DMS114 treated with DMSO at 0.1 percent for 48 hours (cell line): ENCODE results near the gene NXPE3.
A peak's percentile ranks its signal among the peaks of the same experiment; 100 is the strongest.

Experiments used
- DNase-seq: peaks from one replicate; lab custom pipeline; 2025; ENCODE audit not compliant: unreplicated experiment; lab: John Stamatoyannopoulos, UW

The NXPE3 gene

DNA sequence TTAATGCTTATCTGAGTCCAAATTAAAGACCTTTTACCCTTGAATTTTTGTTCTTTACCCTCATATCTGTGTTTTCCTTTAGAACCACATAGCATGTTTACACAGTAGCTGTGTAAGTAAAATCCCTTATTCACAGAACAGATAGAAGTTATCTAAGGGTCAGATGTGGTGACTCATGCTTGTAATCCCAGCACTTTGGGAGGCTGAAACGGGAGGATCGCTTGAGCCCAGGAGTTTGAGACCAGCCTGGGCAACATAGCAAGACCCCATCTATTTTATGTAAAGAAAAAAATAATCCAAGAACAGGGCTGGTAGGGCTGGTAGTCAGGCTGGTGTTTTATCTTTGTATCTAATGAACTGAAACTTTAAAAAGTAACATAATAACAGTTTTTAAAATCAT lies 23.2 kb downstream of the NXPE3 start:
- DNase-seq = no peak

GRCh38 chr3:101803173-101803782 lies 24.3 kb downstream of the NXPE3 start:
- peak; percentile 68 for DNase-seq

DNA sequence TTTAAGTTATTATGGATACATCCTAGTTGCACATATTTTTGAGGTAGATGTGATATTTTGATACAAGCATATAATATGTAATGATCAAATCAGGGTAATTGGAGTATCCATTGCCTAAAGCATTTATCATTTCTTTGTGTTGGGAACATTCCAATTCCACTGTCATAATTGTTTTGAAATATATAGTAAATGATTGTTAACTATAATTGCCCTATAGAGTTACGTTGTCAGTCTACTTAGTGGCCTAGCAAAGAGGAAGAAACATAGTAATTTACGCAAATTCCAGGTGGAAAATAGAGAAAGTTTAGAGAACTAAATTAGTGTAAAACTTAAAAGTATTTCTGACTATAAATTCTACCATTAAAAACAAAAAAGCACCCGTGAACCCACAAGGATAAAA lies 24.9 kb downstream of the NXPE3 start:
- no peak for DNase-seq

DNA sequence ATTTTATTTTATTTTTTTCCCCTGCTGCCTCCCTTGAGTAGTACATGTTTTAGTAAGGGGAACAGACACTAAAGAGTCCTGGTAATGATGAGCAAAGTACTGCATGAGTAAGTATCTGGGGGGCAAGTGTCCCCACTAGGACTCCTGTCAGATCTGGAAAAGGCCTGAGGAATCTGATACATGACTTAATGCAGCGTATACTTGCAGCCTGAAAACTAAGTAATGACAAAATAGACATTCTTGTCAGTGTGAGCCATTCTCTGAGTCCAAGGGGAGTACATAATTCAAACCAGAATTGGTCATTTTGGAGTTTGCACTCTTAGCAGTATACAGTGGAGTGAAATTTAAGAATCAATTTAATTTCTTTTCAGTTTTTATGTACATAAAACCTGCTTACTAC lies 27.5 kb downstream of the NXPE3 start:
- no peak for DNase-seq

- DNase-seq = no peak
These were observed 28.9 kb downstream of the NXPE3 start for GRCh38 chr3:101807888-101808287.

DNA sequence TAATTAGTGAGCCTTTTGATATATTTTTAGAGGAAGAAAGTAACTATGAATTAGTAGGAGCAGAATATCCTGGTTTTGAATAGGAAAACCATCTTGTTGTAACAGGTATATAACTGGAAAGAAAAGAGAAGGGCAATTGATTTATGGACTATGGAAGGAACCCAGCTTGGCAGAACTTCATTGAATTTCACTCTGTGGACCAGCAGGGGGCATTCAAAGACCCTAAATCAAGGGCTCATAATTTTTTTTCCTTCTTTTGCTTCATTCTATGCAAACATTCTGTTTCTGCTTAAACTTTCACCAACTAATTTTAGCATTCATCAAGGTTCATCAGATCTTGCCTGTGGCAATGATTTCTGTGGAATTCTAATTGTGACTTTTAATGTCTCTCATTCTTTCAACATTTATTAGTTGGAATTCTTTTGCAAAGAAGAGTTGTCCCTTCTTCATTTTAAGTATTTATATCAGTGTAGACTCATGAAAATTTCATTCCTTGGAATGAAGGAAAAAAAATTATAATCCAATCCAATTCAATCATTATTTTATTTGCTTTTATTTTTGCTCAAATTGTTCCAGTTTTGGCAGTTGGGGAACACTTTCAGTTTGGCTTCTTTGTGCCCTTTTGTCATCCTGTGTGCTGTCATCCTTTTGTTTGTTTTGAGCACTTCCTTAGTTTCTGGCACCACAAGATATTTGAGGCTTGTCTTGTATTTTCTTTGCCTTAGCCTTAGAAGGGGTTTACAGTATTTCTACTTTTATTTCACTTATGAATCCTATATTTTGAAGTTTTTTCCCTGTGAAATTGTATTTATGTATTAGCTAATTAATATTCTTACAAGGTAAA lies 30.4 kb downstream of the NXPE3 start:
- DNase-seq = peak; percentile 49

- DNase-seq = no peak
These were observed 31.0 kb downstream of the NXPE3 start for GRCh38 chr3:101810022-101810418.

DNA sequence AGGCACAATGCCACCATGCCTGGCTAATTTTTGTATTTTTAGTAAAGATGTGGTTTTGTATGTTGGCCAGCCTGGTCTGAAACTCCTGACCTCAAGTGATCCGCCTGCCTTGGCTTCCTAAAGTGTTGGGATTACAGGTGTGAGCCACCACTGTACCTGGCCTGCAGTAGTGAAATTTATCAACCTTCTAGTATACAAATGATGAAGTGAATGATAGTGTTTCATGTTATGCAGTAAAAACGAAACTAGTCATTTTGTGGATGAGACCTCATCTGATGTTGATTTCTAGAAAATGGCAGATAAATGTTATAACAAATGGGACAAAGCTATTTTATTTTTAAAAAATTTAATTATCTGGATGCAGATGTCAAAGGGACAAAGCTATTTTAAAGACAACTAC lies 32.9 kb downstream of the NXPE3 start:
- DNase-seq = no peak

DNA sequence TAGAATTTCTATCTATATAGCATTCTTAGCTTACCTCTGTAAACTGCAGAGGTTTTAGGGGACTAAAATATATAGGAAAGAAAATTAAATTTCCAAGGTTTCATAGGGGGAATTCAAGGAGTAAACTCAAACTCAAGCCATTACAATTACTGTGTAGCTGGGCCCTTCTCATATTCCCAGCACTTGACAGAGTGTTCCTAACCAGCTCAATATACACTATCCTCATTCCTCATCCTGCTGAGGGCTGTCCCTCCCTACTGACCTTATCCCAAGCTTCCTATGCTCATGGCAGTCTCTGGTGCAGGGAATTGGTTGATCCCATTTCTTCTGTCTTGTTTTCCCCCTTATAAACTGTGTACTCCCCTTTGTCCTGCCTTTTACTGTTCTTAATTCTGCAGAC lies 33.9 kb downstream of the NXPE3 start:
- no peak for DNase-seq

GRCh38 chr3:101813817-101814440 lies 34.9 kb downstream of the NXPE3 start:
- no peak for DNase-seq

DNA sequence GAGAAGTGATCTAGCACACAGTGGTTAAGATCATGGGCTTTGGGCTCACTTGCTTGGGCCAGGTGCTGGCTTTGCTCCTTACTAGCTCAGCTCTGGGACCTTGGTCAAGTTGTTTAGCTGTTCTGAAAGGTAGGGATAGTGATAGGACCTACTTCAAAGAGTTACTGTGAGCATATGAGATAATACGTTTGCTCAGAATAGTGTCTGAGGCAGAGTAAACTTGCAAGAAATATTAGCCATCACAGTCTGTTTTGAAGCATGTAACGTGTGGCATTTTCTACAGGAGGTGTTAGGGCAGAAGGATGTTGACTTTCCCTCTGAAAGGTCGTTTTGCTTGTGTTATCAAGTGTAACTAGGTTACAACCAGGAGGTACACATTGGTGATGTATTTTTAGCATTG lies 35.8 kb downstream of the NXPE3 start:
- DNase-seq = no peak

- DNase-seq = no peak
These were observed 37.5 kb downstream of the NXPE3 start for GRCh38 chr3:101816215-101817149.

- no peak for DNase-seq
These were observed 39.0 kb downstream of the NXPE3 start for GRCh38 chr3:101817992-101818391.

- DNase-seq = no peak
These were observed 40.7 kb downstream of the NXPE3 start for GRCh38 chr3:101819649-101820206.

GRCh38 chr3:101821503-101821902 lies 42.5 kb downstream of the NXPE3 start:
- DNase-seq = no peak

GRCh38 chr3:101823525-101823924 lies 44.5 kb downstream of the NXPE3 start:
- DNase-seq = no peak

DNA sequence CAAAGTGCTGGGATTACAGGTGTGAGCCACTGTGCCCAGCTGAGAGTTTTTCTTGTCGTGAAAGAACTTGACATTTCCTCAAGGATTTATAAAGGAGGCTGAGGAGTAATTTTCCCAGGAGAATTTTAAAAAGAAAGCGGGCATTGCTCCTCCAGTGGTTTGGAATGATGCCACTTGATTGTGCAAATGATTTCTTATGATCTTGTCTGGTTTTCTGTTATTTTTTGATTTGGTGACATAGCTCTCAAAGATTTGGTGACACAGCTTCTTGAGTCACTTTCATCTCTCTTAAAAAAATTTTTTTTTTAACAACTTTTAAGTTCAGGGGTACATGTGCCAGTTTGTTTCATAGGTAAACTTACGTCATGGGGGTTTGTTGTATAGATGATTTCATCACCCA lies 45.7 kb downstream of the NXPE3 start:
- DNase-seq = no peak

DNA sequence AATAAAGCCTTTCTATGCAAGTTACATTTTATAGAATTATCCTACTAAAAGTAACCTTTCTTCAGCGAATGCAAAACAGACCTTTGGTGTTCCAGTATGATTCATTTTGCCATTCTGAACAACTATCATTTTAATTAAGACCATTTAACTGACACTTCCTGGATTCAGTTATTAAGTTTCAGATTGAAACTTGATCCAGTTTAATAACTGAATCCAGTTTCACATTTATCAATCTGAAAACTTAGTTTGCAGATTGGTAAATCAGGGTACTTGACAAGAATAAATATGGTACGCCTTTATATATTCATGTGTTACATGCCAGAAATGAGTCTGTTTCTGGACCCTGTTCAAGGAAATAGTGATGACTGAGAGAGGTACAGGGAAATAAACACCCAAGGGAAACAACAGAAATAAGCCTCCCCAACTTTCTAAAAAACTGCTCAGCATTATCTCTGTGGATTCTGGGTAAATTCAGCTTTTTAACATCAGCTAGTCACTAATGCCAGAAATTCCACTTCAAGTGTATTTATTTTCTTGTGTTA lies 47.0 kb downstream of the NXPE3 start:
- no peak for DNase-seq

DNA sequence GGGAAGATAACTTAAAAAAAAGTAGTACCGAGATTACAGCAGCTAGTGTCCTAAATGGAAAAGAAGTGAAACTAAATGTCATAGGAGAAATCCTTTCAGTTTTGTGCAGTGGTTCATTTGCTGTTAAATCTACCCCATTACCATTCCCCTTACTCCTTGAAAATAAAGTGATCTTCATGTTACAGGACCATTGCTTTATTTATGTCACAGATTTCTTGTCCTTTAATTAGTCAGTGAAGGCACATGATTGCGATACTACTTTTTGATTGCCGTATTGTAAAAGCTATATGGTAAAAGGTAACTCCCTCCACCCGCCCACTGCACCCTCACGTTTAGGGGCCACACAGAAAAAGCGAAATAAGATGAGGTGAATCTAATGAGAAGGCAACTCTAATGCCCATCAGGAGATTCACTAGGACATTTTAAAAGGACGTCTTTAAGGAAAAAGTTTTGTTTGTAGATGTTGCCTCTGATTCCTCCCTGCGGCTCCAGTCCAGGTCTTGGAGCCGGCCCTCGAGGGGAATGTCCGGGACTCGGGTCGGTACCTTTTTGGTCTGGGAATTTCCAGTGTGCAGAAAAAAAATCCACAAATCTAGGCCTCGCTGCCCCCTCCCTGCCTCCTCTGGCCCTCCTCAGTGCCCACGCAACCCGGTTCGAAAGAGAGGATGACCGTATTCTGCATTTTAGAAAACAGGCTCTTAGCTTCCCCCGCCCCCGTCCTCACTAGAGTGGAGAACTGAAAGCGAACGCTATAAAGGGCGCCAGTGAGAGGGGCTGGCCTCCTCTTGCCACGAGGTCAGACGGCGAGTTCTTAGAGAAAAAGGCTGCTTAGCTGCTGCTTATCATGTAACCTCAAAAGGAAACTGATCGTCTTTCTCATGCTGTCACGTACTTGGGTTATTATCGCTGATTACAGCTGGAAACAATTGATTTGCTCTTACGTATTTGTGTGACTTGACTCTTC lies 48.5 kb downstream of the NXPE3 start:
- peak; percentile 26 for DNase-seq
